SK-N-SH treated with all-trans-retinoic acid at 6 μM for 48 hours (cell line): ENCODE measurements around the gene DRAP1.

Experiments
- ATAC-seq: fragments of 200-7000 bp; cut with Tn5 transposase; 3 replicates; pipeline ENCODE4 v1.9.1; 2020; ENCODE audit warnings: mild to moderate bottlenecking, moderate library complexity
- ARNTL ChIP-seq: fragments of 450-650 bp; formaldehyde crosslinking; IDR thresholded peaks from 2 replicates; pipeline ENCODE4 v1.5.0; 2020; ENCODE audit warnings: low read depth, mild to moderate bottlenecking, moderate library complexity, borderline replicate concordance
- BACH2 ChIP-seq: fragments of 250-450 bp; sonication (Bioruptor Pico); IDR thresholded peaks from 2 replicates; pipeline ENCODE4 v1.9.0; 2021; ENCODE audit warnings: mild to moderate bottlenecking, borderline replicate concordance
- CSDC2 ChIP-seq: fragments of 250-450 bp; sonication (Bioruptor Pico); IDR thresholded peaks from 2 replicates; pipeline ENCODE4 v1.5.0; 2020; ENCODE audit warnings: mild to moderate bottlenecking, moderate library complexity
- ESRRG ChIP-seq: fragments of 250-450 bp; sonication (Bioruptor Pico); IDR thresholded peaks from 2 replicates; pipeline ENCODE4 v1.6.1; 2021; ENCODE audit warnings: mild to moderate bottlenecking
- GLIS3 ChIP-seq: fragments of 250-450 bp; sonication (Bioruptor Pico); IDR thresholded peaks from 2 replicates; pipeline ENCODE4 v1.5.0; 2020; ENCODE audit warnings: mild to moderate bottlenecking, moderate library complexity
- ISL1 ChIP-seq: fragments of 250-450 bp; sonication (Bioruptor Pico); IDR thresholded peaks from 2 replicates; pipeline ENCODE4 v2.1.2; 2022; ENCODE audit warnings: mild to moderate bottlenecking, moderate library complexity
- OSR1 ChIP-seq: fragments of 250-450 bp; sonication (Bioruptor Pico); IDR thresholded peaks from 2 replicates; pipeline ENCODE4 v1.8.0; 2022; ENCODE audit warnings: moderate library complexity, mild to moderate bottlenecking, inconsistent platforms
- PPARA ChIP-seq: fragments of 250-450 bp; sonication (Bioruptor Pico); IDR thresholded peaks from 2 replicates; pipeline ENCODE4 v1.5.0; 2020; ENCODE audit warnings: mild to moderate bottlenecking, borderline replicate concordance
- RARB ChIP-seq: fragments of 250-450 bp; sonication (Bioruptor Pico); IDR thresholded peaks from 2 replicates; pipeline ENCODE4 v1.8.0; 2021; ENCODE audit warnings: mild to moderate bottlenecking, moderate library complexity
- SNAI2 ChIP-seq: fragments of 250-450 bp; sonication (Bioruptor Pico); IDR thresholded peaks from 2 replicates; pipeline ENCODE4 v1.5.0; 2020; ENCODE audit warnings: mild to moderate bottlenecking, moderate library complexity
- TCF4 ChIP-seq: fragments of 250-450 bp; sonication (Bioruptor Pico); IDR thresholded peaks from 2 replicates; pipeline ENCODE4 v1.8.0; 2021; ENCODE audit warnings: mild to moderate bottlenecking, moderate library complexity, borderline replicate concordance
- ZC3H10 ChIP-seq: fragments of 250-450 bp; sonication (Bioruptor Pico); IDR thresholded peaks from 2 replicates; pipeline ENCODE4 v1.5.1; 2021; ENCODE audit warnings: mild to moderate bottlenecking, moderate library complexity
- ZFP3 ChIP-seq: fragments of 250-450 bp; sonication (Bioruptor Pico); IDR thresholded peaks from 2 replicates; pipeline ENCODE4 v1.5.0; 2020; ENCODE audit warnings: mild to moderate bottlenecking, moderate library complexity
- ZNF565 ChIP-seq: fragments of 450-650 bp; formaldehyde crosslinking; conservative IDR thresholded peaks from 2 replicates; pipeline ENCODE4 v1.5.0; 2020; ENCODE audit warnings: low read depth, mild to moderate bottlenecking, moderate library complexity
- ZNF70 ChIP-seq: fragments of 450-650 bp; formaldehyde crosslinking; IDR thresholded peaks from 2 replicates; pipeline ENCODE4 v1.5.0; 2020; ENCODE audit warnings: mild to moderate bottlenecking, moderate library complexity
- ZNF8 ChIP-seq: fragments of 450-650 bp; formaldehyde crosslinking; IDR thresholded peaks from 2 replicates; pipeline ENCODE4 v1.5.0; 2020; ENCODE audit warnings: mild to moderate bottlenecking, moderate library complexity
- TF ChIP-seq, protein P1 (sequence below): fragments of 250-450 bp; sonication (Bioruptor Pico); IDR thresholded peaks from 2 replicates; pipeline ENCODE4 v1.5.0; 2020; ENCODE audit warnings: mild to moderate bottlenecking, moderate library complexity
- TF ChIP-seq, protein P2 (sequence below): fragments of 250-450 bp; sonication (Bioruptor Pico); IDR thresholded peaks from 2 replicates; pipeline ENCODE4 v1.8.0; 2021; ENCODE audit warnings: low read depth, mild to moderate bottlenecking, moderate library complexity, borderline replicate concordance
- TF ChIP-seq, protein P3 (sequence below): fragments of 250-450 bp; sonication (Bioruptor Pico); IDR thresholded peaks from 2 replicates; pipeline ENCODE4 v1.8.0; 2020; ENCODE audit warnings: mild to moderate bottlenecking, moderate library complexity, borderline replicate concordance
- TF ChIP-seq, protein P4 (sequence below): fragments of 250-450 bp; sonication (Bioruptor Pico); IDR thresholded peaks from 2 replicates; pipeline ENCODE4 v1.5.1; 2021; ENCODE audit warnings: mild to moderate bottlenecking, moderate library complexity
- TF ChIP-seq, protein P5 (sequence below): fragments of 250-450 bp; sonication (Bioruptor Pico); IDR thresholded peaks from 2 replicates; pipeline ENCODE4 v1.5.1; 2020; ENCODE audit warnings: low read depth, mild to moderate bottlenecking, moderate library complexity

Gene DRAP1

DNA sequence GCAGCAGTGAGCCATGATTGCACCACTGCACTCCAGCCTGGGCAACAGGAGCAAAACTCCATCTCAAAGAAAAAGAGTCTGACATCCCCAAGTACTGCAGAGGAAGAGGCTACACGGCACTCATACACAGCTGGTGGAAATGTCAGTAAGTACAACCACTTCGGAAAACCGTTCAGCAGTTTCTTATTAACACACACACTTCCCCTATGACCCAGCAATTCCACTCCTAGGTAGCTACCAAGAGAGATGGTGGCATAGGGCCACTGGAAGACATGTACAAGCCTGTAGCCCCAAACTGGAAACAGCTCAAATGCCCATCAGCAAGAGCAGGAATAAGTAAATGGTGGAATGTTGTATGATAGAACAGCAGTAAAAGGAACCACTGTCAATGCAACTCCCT lies 3.3 kb downstream of the DRAP1 start:
- no peak for TF ChIP-seq ZFP3 (CRISPR knock-in tag)
- TF ChIP-seq PPARA (CRISPR knock-in tag) = no peak
- no peak for TF ChIP-seq SNAI2
- no peak for TF ChIP-seq OSR1 (CRISPR knock-in tag)
- TF ChIP-seq ISL1 (CRISPR knock-in tag) = no peak
- TF ChIP-seq, protein P1, sequence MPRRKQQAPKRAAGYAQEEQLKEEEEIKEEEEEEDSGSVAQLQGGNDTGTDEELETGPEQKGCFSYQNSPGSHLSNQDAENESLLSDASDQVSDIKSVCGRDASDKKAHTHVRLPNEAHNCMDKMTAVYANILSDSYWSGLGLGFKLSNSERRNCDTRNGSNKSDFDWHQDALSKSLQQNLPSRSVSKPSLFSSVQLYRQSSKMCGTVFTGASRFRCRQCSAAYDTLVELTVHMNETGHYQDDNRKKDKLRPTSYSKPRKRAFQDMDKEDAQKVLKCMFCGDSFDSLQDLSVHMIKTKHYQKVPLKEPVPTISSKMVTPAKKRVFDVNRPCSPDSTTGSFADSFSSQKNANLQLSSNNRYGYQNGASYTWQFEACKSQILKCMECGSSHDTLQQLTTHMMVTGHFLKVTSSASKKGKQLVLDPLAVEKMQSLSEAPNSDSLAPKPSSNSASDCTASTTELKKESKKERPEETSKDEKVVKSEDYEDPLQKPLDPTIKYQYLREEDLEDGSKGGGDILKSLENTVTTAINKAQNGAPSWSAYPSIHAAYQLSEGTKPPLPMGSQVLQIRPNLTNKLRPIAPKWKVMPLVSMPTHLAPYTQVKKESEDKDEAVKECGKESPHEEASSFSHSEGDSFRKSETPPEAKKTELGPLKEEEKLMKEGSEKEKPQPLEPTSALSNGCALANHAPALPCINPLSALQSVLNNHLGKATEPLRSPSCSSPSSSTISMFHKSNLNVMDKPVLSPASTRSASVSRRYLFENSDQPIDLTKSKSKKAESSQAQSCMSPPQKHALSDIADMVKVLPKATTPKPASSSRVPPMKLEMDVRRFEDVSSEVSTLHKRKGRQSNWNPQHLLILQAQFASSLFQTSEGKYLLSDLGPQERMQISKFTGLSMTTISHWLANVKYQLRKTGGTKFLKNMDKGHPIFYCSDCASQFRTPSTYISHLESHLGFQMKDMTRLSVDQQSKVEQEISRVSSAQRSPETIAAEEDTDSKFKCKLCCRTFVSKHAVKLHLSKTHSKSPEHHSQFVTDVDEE (CRISPR knock-in tag) = no peak
- no peak for TF ChIP-seq ZNF565 (CRISPR knock-in tag)
- no peak for TF ChIP-seq RARB
- TF ChIP-seq GLIS3 = no peak
- TF ChIP-seq ARNTL (CRISPR knock-in tag) = no peak
- TF ChIP-seq, protein P2, sequence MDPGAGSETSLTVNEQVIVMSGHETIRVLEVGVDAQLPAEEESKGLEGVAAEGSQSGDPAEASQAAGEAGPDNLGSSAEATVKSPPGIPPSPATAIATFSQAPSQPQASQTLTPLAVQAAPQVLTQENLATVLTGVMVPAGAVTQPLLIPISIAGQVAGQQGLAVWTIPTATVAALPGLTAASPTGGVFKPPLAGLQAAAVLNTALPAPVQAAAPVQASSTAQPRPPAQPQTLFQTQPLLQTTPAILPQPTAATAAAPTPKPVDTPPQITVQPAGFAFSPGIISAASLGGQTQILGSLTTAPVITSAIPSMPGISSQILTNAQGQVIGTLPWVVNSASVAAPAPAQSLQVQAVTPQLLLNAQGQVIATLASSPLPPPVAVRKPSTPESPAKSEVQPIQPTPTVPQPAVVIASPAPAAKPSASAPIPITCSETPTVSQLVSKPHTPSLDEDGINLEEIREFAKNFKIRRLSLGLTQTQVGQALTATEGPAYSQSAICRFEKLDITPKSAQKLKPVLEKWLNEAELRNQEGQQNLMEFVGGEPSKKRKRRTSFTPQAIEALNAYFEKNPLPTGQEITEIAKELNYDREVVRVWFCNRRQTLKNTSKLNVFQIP (CRISPR knock-in tag) = no peak
- TF ChIP-seq CSDC2 (CRISPR knock-in tag) = no peak
- no peak for TF ChIP-seq BACH2 (CRISPR knock-in tag)
- TF ChIP-seq, protein P3, sequence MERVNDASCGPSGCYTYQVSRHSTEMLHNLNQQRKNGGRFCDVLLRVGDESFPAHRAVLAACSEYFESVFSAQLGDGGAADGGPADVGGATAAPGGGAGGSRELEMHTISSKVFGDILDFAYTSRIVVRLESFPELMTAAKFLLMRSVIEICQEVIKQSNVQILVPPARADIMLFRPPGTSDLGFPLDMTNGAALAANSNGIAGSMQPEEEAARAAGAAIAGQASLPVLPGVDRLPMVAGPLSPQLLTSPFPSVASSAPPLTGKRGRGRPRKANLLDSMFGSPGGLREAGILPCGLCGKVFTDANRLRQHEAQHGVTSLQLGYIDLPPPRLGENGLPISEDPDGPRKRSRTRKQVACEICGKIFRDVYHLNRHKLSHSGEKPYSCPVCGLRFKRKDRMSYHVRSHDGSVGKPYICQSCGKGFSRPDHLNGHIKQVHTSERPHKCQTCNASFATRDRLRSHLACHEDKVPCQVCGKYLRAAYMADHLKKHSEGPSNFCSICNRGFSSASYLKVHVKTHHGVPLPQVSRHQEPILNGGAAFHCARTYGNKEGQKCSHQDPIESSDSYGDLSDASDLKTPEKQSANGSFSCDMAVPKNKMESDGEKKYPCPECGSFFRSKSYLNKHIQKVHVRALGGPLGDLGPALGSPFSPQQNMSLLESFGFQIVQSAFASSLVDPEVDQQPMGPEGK (CRISPR knock-in tag) = no peak
- TF ChIP-seq, protein P4, sequence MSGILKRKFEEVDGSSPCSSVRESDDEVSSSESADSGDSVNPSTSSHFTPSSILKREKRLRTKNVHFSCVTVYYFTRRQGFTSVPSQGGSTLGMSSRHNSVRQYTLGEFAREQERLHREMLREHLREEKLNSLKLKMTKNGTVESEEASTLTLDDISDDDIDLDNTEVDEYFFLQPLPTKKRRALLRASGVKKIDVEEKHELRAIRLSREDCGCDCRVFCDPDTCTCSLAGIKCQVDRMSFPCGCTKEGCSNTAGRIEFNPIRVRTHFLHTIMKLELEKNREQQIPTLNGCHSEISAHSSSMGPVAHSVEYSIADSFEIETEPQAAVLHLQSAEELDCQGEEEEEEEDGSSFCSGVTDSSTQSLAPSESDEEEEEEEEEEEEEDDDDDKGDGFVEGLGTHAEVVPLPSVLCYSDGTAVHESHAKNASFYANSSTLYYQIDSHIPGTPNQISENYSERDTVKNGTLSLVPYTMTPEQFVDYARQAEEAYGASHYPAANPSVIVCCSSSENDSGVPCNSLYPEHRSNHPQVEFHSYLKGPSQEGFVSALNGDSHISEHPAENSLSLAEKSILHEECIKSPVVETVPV = no peak
- TF ChIP-seq ZNF70 = no peak
- TF ChIP-seq, protein P5, sequence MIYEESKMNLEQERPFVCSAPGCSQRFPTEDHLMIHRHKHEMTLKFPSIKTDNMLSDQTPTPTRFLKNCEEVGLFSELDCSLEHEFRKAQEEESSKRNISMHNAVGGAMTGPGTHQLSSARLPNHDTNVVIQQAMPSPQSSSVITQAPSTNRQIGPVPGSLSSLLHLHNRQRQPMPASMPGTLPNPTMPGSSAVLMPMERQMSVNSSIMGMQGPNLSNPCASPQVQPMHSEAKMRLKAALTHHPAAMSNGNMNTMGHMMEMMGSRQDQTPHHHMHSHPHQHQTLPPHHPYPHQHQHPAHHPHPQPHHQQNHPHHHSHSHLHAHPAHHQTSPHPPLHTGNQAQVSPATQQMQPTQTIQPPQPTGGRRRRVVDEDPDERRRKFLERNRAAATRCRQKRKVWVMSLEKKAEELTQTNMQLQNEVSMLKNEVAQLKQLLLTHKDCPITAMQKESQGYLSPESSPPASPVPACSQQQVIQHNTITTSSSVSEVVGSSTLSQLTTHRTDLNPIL (CRISPR knock-in tag) = no peak
- no peak for TF ChIP-seq ZNF8 (CRISPR knock-in tag)
- no peak for TF ChIP-seq TCF4 (CRISPR knock-in tag)
- TF ChIP-seq ZC3H10 (CRISPR knock-in tag) = no peak
- no peak for ATAC-seq

DNA sequence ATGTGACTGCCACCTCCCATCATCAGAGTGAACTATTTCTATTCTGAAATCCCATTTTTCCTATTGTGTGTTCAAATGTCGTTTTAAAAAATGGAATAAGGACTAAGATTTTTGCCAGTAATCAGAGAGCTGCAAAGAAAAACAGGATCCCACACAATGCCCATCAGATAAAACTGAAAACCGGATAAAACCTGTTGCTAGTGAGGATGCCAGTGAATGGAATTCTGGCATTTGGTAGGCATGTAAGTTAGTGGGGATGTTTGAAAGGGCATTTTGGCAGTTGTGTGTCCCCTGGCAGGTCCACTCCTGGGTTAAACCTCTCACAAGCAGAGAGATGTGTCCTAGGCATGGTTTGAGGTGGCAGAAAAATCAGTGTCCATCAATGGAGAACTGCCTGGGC lies 6.2 kb downstream of the DRAP1 start:
- TF ChIP-seq ISL1 (CRISPR knock-in tag) (no peak), ESRRG (no peak), ZNF565 (CRISPR knock-in tag) (no peak), ZC3H10 (CRISPR knock-in tag) (no peak), ZNF70 (no peak), ZNF8 (CRISPR knock-in tag) (no peak), PPARA (CRISPR knock-in tag) (no peak), OSR1 (CRISPR knock-in tag) (no peak), TCF4 (CRISPR knock-in tag) (no peak), ARNTL (CRISPR knock-in tag) (no peak), BACH2 (CRISPR knock-in tag) (no peak), SNAI2 (no peak), ZFP3 (CRISPR knock-in tag) (no peak)
- TF ChIP-seq, protein P5 (CRISPR knock-in tag) = no peak
- TF ChIP-seq, protein P3 (CRISPR knock-in tag) = no peak
- peak; percentile 31; the same call in 2 of the 3 replicates for ATAC-seq
